HEK293 (cell line): ENCODE measurements around the gene IDI1.

Experiments
- EGR2 ChIP-seq: fragments of 450-650 bp; formaldehyde crosslinking; IDR thresholded peaks from 2 replicates; pipeline ENCODE4 v1.5.1; 2016; ENCODE audit warnings: low read depth, missing biosample characterization, missing genetic modification characterization
- IKZF3 ChIP-seq: fragments of 450-650 bp; IDR thresholded peaks from 2 replicates; pipeline ENCODE4 v1.5.0; 2018; ENCODE audit warnings: missing biosample characterization, mild to moderate bottlenecking, missing genetic modification characterization, moderate library complexity
- KLF10 ChIP-seq: fragments of 450-650 bp; IDR thresholded peaks from 2 replicates; pipeline ENCODE4 v1.5.1; 2018; ENCODE audit warnings: missing biosample characterization, mild to moderate bottlenecking, missing genetic modification characterization
- SP7 ChIP-seq: fragments of 450-650 bp; formaldehyde crosslinking; IDR thresholded peaks from 2 replicates; pipeline ENCODE4 v1.5.1; 2016; ENCODE audit warnings: missing biosample characterization, missing genetic modification characterization
- WT1 ChIP-seq: fragments of 450-650 bp; formaldehyde crosslinking; IDR thresholded peaks from 2 replicates; pipeline ENCODE4 v1.5.1; 2016; ENCODE audit warnings: missing biosample characterization, missing genetic modification characterization
- YY1 ChIP-seq: fragments of 450-650 bp; formaldehyde crosslinking; IDR thresholded peaks from 2 replicates; pipeline ENCODE4 v1.5.1; 2018; ENCODE audit warnings: missing biosample characterization, missing genetic modification characterization
- ZFP37 ChIP-seq: fragments of 450-650 bp; formaldehyde crosslinking; IDR thresholded peaks from 2 replicates; pipeline ENCODE4 v1.5.1; 2016; ENCODE audit warnings: missing biosample characterization, missing genetic modification characterization
- ZNF184 ChIP-seq: fragments of 450-650 bp; IDR thresholded peaks from 2 replicates; pipeline ENCODE4 v1.5.1; 2018; ENCODE audit warnings: missing biosample characterization, mild to moderate bottlenecking, missing genetic modification characterization
- ZNF335 ChIP-seq: fragments of 450-650 bp; formaldehyde crosslinking; conservative IDR thresholded peaks from 2 replicates; pipeline ENCODE4 v1.5.1; 2016; ENCODE audit warnings: missing biosample characterization, missing genetic modification characterization
- ZNF341 ChIP-seq: fragments of 450-650 bp; formaldehyde crosslinking; IDR thresholded peaks from 2 replicates; pipeline ENCODE4; 2016; ENCODE audit warnings: low read depth, missing biosample characterization, missing genetic modification characterization
- ZNF366 ChIP-seq: fragments of 450-650 bp; formaldehyde crosslinking; conservative IDR thresholded peaks from 2 replicates; pipeline ENCODE4 v1.5.1; 2016; ENCODE audit warnings: missing biosample characterization, missing genetic modification characterization
- ZNF394 ChIP-seq: fragments of 450-650 bp; formaldehyde crosslinking; IDR thresholded peaks from 2 replicates; pipeline ENCODE4 v1.5.1; 2016; ENCODE audit warnings: missing biosample characterization, missing genetic modification characterization, mild to moderate bottlenecking, moderate library complexity, borderline replicate concordance
- ZNF423 ChIP-seq: fragments of 450-650 bp; formaldehyde crosslinking; IDR thresholded peaks from 2 replicates; pipeline ENCODE4 v1.5.1; 2016; ENCODE audit warnings: missing biosample characterization, missing genetic modification characterization
- ZNF560 ChIP-seq: fragments of 450-650 bp; formaldehyde crosslinking; IDR thresholded peaks from 2 replicates; pipeline ENCODE4 v1.5.1; 2017; ENCODE audit warnings: missing biosample characterization, missing genetic modification characterization, borderline replicate concordance
- ZNF600 ChIP-seq: fragments of 450-650 bp; formaldehyde crosslinking; IDR thresholded peaks from 2 replicates; pipeline ENCODE4 v1.5.1; 2016; ENCODE audit warnings: missing biosample characterization, missing genetic modification characterization
- ZNF629 ChIP-seq: fragments of 450-650 bp; formaldehyde crosslinking; IDR thresholded peaks from 2 replicates; pipeline ENCODE4 v1.5.1; 2017; ENCODE audit warnings: missing biosample characterization, missing genetic modification characterization
- ZNF664 ChIP-seq: fragments of 450-650 bp; formaldehyde crosslinking; IDR thresholded peaks from 2 replicates; pipeline ENCODE4 v1.5.1; 2016; ENCODE audit warnings: missing biosample characterization, missing genetic modification characterization
- ZXDB ChIP-seq: fragments of 450-650 bp; formaldehyde crosslinking; IDR thresholded peaks from 2 replicates; pipeline ENCODE4 v1.5.1; 2016; ENCODE audit warnings: missing biosample characterization, missing genetic modification characterization
- TF ChIP-seq, protein P1 (sequence below): fragments of 450-650 bp; formaldehyde crosslinking; IDR thresholded peaks from 2 replicates; pipeline ENCODE4 v1.5.1; 2016; ENCODE audit warnings: missing biosample characterization, missing genetic modification characterization
- TF ChIP-seq, protein P2 (sequence below): fragments of 450-650 bp; formaldehyde crosslinking; IDR thresholded peaks from 2 replicates; pipeline ENCODE4 v1.5.1; 2016; ENCODE audit warnings: missing biosample characterization, missing genetic modification characterization
- TF ChIP-seq, protein P3 (sequence below): fragments of 450-650 bp; formaldehyde crosslinking; IDR thresholded peaks from 2 replicates; pipeline ENCODE4 v1.5.1; 2016; ENCODE audit warnings: missing biosample characterization, missing genetic modification characterization
- TF ChIP-seq, protein P4 (sequence below): fragments of 450-650 bp; formaldehyde crosslinking; IDR thresholded peaks from 2 replicates; pipeline ENCODE4 v1.5.1; 2016; ENCODE audit warnings: missing biosample characterization, missing genetic modification characterization
- TF ChIP-seq, protein P5 (sequence below): fragments of 450-650 bp; formaldehyde crosslinking; IDR thresholded peaks from 2 replicates; pipeline ENCODE4 v1.5.1; 2016; ENCODE audit warnings: missing biosample characterization, missing genetic modification characterization, borderline replicate concordance
- TF ChIP-seq, protein P6 (sequence below): fragments of 450-650 bp; formaldehyde crosslinking; IDR thresholded peaks from 2 replicates; pipeline ENCODE4 v1.5.1; 2016; ENCODE audit warnings: missing biosample characterization, missing genetic modification characterization
- TF ChIP-seq, protein P7 (sequence below): fragments of 450-650 bp; formaldehyde crosslinking; optimal IDR thresholded peaks from 2 replicates; pipeline ENCODE3; 2016; ENCODE audit warnings: missing biosample characterization, mild to moderate bottlenecking, missing genetic modification characterization

Gene IDI1

DNA sequence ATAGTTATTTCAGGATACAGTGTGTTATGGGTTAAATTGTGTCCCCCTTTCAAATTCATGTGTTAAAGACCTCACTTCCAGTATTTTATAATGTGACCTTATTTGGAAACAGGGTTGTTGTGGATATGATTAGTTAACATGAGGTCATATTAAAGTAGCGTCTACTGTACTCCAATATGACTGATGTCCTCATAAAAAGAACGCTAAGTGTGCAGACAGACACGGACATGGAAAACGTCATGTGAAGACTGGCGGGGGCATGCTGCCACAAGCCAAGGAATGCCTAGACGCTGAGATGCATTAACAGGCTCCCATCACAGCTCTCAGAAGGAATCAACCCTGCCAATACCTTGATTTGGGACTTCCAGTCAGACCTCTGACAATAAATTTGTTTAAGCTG is 5.8 kb upstream of the IDI1 start (continued):
- 0 out of 2 replicates have a peak, but pooled peaks have one; percentile 17 for TF ChIP-seq ZNF335
- TF ChIP-seq EGR2 (tag by site-specific recombination), result no peak
- peak; percentile 64 for TF ChIP-seq KLF10 (tag by site-specific recombination)
- TF ChIP-seq ZNF394 (tag by site-specific recombination), result peak; percentile 89; the same call in 1 of the 2 replicates
- TF ChIP-seq, protein P1, sequence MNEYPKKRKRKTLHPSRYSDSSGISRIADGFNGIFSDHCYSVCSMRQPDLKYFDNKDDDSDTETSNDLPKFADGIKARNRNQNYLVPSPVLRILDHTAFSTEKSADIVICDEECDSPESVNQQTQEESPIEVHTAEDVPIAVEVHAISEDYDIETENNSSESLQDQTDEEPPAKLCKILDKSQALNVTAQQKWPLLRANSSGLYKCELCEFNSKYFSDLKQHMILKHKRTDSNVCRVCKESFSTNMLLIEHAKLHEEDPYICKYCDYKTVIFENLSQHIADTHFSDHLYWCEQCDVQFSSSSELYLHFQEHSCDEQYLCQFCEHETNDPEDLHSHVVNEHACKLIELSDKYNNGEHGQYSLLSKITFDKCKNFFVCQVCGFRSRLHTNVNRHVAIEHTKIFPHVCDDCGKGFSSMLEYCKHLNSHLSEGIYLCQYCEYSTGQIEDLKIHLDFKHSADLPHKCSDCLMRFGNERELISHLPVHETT (tag by site-specific recombination), result peak; percentile 72
- TF ChIP-seq YY1, result no peak
- no peak for TF ChIP-seq ZNF560 (tag by site-specific recombination)
- TF ChIP-seq, protein P2, sequence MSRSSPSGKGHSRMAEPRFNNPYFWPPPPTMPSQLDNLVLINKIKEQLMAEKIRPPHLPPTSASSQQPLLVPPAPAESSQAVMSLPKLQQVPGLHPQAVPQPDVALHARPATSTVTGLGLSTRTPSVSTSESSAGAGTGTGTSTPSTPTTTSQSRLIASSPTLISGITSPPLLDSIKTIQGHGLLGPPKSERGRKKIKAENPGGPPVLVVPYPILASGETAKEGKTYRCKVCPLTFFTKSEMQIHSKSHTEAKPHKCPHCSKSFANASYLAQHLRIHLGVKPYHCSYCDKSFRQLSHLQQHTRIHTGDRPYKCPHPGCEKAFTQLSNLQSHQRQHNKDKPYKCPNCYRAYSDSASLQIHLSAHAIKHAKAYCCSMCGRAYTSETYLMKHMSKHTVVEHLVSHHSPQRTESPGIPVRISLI (tag by site-specific recombination), result no peak
- TF ChIP-seq ZFP37 (tag by site-specific recombination), result peak; percentile 37; the same call in 1 of the 2 replicates
- peak; percentile 36; the same call in 1 of the 2 replicates for TF ChIP-seq WT1 (tag by site-specific recombination)
- TF ChIP-seq, protein P3, sequence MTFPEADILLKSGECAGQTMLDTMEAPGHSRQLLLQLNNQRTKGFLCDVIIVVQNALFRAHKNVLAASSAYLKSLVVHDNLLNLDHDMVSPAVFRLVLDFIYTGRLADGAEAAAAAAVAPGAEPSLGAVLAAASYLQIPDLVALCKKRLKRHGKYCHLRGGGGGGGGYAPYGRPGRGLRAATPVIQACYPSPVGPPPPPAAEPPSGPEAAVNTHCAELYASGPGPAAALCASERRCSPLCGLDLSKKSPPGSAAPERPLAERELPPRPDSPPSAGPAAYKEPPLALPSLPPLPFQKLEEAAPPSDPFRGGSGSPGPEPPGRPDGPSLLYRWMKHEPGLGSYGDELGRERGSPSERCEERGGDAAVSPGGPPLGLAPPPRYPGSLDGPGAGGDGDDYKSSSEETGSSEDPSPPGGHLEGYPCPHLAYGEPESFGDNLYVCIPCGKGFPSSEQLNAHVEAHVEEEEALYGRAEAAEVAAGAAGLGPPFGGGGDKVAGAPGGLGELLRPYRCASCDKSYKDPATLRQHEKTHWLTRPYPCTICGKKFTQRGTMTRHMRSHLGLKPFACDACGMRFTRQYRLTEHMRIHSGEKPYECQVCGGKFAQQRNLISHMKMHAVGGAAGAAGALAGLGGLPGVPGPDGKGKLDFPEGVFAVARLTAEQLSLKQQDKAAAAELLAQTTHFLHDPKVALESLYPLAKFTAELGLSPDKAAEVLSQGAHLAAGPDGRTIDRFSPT, result peak; percentile 96
- TF ChIP-seq, protein P4, sequence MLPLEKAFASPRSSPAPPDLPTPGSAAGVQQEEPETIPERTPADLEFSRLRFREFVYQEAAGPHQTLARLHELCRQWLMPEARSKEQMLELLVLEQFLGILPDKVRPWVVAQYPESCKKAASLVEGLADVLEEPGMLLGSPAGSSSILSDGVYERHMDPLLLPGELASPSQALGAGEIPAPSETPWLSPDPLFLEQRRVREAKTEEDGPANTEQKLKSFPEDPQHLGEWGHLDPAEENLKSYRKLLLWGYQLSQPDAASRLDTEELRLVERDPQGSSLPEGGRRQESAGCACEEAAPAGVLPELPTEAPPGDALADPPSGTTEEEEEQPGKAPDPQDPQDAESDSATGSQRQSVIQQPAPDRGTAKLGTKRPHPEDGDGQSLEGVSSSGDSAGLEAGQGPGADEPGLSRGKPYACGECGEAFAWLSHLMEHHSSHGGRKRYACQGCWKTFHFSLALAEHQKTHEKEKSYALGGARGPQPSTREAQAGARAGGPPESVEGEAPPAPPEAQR (tag by site-specific recombination), result no peak
- TF ChIP-seq, protein P5, sequence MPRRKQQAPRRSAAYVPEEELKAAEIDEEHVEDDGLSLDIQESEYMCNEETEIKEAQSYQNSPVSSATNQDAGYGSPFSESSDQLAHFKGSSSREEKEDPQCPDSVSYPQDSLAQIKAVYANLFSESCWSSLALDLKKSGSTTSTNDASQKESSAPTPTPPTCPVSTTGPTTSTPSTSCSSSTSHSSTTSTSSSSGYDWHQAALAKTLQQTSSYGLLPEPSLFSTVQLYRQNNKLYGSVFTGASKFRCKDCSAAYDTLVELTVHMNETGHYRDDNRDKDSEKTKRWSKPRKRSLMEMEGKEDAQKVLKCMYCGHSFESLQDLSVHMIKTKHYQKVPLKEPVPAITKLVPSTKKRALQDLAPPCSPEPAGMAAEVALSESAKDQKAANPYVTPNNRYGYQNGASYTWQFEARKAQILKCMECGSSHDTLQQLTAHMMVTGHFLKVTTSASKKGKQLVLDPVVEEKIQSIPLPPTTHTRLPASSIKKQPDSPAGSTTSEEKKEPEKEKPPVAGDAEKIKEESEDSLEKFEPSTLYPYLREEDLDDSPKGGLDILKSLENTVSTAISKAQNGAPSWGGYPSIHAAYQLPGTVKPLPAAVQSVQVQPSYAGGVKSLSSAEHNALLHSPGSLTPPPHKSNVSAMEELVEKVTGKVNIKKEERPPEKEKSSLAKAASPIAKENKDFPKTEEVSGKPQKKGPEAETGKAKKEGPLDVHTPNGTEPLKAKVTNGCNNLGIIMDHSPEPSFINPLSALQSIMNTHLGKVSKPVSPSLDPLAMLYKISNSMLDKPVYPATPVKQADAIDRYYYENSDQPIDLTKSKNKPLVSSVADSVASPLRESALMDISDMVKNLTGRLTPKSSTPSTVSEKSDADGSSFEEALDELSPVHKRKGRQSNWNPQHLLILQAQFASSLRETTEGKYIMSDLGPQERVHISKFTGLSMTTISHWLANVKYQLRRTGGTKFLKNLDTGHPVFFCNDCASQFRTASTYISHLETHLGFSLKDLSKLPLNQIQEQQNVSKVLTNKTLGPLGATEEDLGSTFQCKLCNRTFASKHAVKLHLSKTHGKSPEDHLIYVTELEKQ (tag by site-specific recombination), result peak; percentile 77
- peak; percentile 67; the same call in 1 of the 2 replicates for TF ChIP-seq ZNF664
- TF ChIP-seq ZXDB (tag by site-specific recombination), result peak; percentile 40; the same call in 1 of the 2 replicates
- peak; percentile 81 for TF ChIP-seq ZNF366 (tag by site-specific recombination)
- TF ChIP-seq ZNF600 (tag by site-specific recombination), result peak; percentile 76; the same call in 1 of the 2 replicates
- TF ChIP-seq ZNF423 (tag by site-specific recombination), result no peak
- TF ChIP-seq, protein P6, sequence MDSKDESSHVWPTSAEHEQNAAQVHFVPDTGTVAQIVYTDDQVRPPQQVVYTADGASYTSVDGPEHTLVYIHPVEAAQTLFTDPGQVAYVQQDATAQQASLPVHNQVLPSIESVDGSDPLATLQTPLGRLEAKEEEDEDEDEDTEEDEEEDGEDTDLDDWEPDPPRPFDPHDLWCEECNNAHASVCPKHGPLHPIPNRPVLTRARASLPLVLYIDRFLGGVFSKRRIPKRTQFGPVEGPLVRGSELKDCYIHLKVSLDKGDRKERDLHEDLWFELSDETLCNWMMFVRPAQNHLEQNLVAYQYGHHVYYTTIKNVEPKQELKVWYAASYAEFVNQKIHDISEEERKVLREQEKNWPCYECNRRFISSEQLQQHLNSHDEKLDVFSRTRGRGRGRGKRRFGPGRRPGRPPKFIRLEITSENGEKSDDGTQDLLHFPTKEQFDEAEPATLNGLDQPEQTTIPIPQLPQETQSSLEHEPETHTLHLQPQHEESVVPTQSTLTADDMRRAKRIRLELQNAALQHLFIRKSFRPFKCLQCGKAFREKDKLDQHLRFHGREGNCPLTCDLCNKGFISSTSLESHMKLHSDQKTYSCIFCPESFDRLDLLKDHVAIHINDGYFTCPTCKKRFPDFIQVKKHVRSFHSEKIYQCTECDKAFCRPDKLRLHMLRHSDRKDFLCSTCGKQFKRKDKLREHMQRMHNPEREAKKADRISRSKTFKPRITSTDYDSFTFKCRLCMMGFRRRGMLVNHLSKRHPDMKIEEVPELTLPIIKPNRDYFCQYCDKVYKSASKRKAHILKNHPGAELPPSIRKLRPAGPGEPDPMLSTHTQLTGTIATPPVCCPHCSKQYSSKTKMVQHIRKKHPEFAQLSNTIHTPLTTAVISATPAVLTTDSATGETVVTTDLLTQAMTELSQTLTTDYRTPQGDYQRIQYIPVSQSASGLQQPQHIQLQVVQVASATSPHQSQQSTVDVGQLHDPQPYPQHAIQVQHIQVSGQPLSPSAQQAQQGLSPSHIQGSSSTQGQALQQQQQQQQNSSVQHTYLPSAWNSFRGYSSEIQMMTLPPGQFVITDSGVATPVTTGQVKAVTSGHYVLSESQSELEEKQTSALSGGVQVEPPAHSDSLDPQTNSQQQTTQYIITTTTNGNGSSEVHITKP (tag by site-specific recombination), result peak; percentile 67
- no peak for TF ChIP-seq ZNF341 (tag by site-specific recombination)
- peak; percentile 70 for TF ChIP-seq IKZF3
- TF ChIP-seq, protein P7, sequence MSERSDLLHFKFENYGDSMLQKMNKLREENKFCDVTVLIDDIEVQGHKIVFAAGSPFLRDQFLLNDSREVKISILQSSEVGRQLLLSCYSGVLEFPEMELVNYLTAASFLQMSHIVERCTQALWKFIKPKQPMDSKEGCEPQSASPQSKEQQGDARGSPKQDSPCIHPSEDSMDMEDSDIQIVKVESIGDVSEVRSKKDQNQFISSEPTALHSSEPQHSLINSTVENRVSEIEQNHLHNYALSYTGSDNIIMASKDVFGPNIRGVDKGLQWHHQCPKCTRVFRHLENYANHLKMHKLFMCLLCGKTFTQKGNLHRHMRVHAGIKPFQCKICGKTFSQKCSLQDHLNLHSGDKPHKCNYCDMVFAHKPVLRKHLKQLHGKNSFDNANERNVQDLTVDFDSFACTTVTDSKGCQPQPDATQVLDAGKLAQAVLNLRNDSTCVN (tag by site-specific recombination), result peak; percentile 23
- peak; percentile 99 for TF ChIP-seq ZNF629 (tag by site-specific recombination)
- TF ChIP-seq ZNF184 (tag by site-specific recombination), result no peak
- TF ChIP-seq SP7 (tag by site-specific recombination), result peak; percentile 67
